HG03354 (cell line): ENCODE measurements around the gene SLC6A16.
"Not testable (repeated sequence)": the region's sequence is repeated elsewhere in the genome, so short reads cannot be mapped to it uniquely, and the experiment has no call there.

Experiments used
- ATAC-seq: cut with Tn5 transposase; IDR thresholded peaks from one replicate; pipeline ENCODE4 v1.9.1; 2021; ENCODE audit warnings: mild to moderate bottlenecking; ENCODE audit not compliant: unreplicated experiment, poor library complexity, severe bottlenecking

The SLC6A16 gene

GRCh38 chr19:49289286-49289685 is 35.7 kb downstream of the SLC6A16 start:
- not testable (repeated sequence) for ATAC-seq

GRCh38 chr19:49288205-49288604 is 36.8 kb downstream of the SLC6A16 start:
- not testable (repeated sequence) for ATAC-seq

GRCh38 chr19:49287141-49287770 is 37.7 kb downstream of the SLC6A16 start:
- ATAC-seq, result no peak

- no peak for ATAC-seq
These were observed 42.8 kb downstream of the SLC6A16 start for GRCh38 chr19:49282184-49282583.

GRCh38 chr19:49272204-49272603 is 52.8 kb downstream of the SLC6A16 start:
- no peak for ATAC-seq

GRCh38 chr19:49271080-49271753 is 53.8 kb downstream of the SLC6A16 start:
- ATAC-seq, result no peak

- not testable (repeated sequence) for ATAC-seq
These were observed 58.6 kb downstream of the SLC6A16 start for GRCh38 chr19:49266409-49266808.

GRCh38 chr19:49264258-49264657 is 60.7 kb downstream of the SLC6A16 start:
- ATAC-seq, result no peak

- no peak for ATAC-seq
These were observed 63.4 kb downstream of the SLC6A16 start for GRCh38 chr19:49261602-49262001.

- no peak for ATAC-seq
These were observed 68.3 kb downstream of the SLC6A16 start for GRCh38 chr19:49256691-49257090.

- no peak for ATAC-seq
These were observed 69.3 kb downstream of the SLC6A16 start for GRCh38 chr19:49255674-49256073.

- ATAC-seq, result no peak
These were observed 75.1 kb downstream of the SLC6A16 start for GRCh38 chr19:49249933-49250332.

- no peak for ATAC-seq
These were observed 77.3 kb downstream of the SLC6A16 start for GRCh38 chr19:49247676-49248075.

GRCh38 chr19:49244256-49244655 is 80.7 kb downstream of the SLC6A16 start:
- no peak for ATAC-seq

- ATAC-seq, result no peak
These were observed 81.3 kb downstream of the SLC6A16 start for GRCh38 chr19:49243726-49244125.

GRCh38 chr19:49243129-49243528 is 81.9 kb downstream of the SLC6A16 start:
- ATAC-seq, result no peak

GRCh38 chr19:49241769-49242168 is 83.2 kb downstream of the SLC6A16 start:
- no peak for ATAC-seq
